Gastrocnemius medialis (tissue), 4 donors: ENCODE data around the gene ONECUT2.

Source experiments
- CTCF ChIP-seq, 5 experiments: fragments of 450-650 bp in 3 of 5; fragments of 200-600 bp in 2 of 5; sonication (generic) in 2 of 5; IDR thresholded peaks in 4 of 5; conservative IDR thresholded peaks in 1 of 5; 1 replicate in 4 of 5; 2 replicates in 1 of 5; pipeline ENCODE4 v1.5.1; 2016 to 2019; ENCODE audit warnings: antibody characterized with exemption in 5 of 5, mild to moderate bottlenecking in 3 of 5, moderate library complexity in 3 of 5
- POLR2A ChIP-seq, 2 donors: fragments of 450-650 bp; IDR thresholded peaks; one replicate each; pipeline ENCODE4 v1.6.1; 2017; ENCODE audit warnings: antibody characterized with exemption in 2 of 2, mild to moderate bottlenecking in 2 of 2, moderate library complexity in 2 of 2

DNA sequence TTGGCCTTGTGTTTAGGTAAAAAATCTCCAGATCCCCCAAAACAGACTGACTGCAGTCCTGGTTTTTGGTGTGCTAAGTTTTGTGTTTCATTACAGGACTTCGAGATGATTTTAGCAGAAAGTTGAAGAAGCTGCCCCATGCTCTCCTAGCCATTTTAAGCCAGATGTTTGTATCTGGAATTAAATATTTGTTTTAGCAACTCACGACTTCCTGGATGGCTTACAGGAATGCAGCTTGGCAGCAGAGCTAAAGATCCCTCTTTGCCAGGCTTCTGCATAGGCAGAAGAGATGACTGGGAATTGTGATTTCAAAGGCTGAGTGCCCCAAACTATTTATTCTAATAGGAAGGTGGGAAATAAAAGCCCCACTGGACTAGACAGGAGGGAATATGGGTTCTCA is 31.1 kb downstream of the ONECUT2 start:
- TF ChIP-seq POLR2A (IDR thresholded peaks at IDR 0.05) (no peak), CTCF (IDR thresholded peaks at IDR 0.05 in 4 of 5, conservative IDR thresholded peaks at IDR 0.05 in 1 of 5) (no peak)
